ENCODE data around the gene PPBP.

PPBP gene

DNA sequence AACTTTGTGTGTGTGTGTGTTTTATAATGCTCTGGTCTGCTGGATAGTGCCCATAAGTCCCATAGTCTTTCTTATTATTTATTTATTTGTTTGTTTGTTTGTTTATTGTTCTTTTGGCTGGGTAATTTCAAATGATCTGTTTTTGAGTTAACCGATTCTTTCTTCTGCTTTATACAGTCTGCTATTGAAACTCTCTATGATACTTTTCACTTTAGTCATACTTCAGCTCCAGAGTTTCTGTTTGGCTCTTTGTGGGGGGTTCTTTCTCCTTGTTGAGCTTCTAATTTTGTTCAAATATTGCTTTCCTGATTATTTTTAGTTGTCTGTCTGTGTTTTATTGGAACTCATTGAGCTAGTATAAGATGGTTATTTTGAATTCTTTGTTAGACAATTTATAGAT, 40.5 kb upstream of the PPBP start:
- DNase-seq (ENCODE audit: low read depth, low spot score) = no peak
- no peak overlapping the region for H3K4me3 ChIP-seq (ENCODE audit: low read depth, low read length)
- TF ChIP-seq CTCF (IDR thresholded peaks at IDR 0.05; ENCODE audit: low read depth, low read length) = no peak
- in situ Hi-C loops (cut with HindIII; ENCODE audit: low sequenced_read_pairs) = no loop called here

DNA sequence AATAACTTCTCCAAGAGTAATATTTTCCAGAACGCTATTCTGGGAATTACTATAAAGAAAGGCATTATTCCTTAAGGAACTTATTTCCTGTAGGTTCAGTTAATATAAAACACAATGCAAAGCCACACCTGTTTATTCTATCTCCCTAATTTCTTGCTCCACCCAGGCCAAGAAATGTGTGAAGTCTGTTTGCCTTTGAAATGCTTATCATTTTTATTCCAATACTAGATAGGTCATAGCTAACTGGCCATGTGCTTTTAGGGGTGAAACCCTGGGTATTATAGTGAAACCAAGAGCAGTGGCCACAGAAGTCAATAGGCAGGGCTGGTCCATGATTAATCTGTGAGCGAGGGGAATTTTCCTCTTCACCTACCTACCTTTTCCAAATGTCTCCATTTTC, 35.7 kb upstream of the PPBP start:
- H3K4me3 ChIP-seq (ENCODE audit: low read depth, low read length) = no peak overlapping the region
- in situ Hi-C loops (cut with HindIII; ENCODE audit: low sequenced_read_pairs) = no loop called here
- DNase-seq (ENCODE audit: low read depth, low spot score) = no peak
- no peak for TF ChIP-seq CTCF (IDR thresholded peaks at IDR 0.05; ENCODE audit: low read depth, low read length)

GRCh38 chr4:74021601-74022000, 33.6 kb upstream of the PPBP start:
- DNase-seq (ENCODE audit: low read depth, low spot score) = no peak
- no peak for TF ChIP-seq CTCF (IDR thresholded peaks at IDR 0.05; ENCODE audit: low read depth, low read length)
- in situ Hi-C loops (cut with HindIII; ENCODE audit: low sequenced_read_pairs) = no loop called here

GRCh38 chr4:74018771-74019170, 30.8 kb upstream of the PPBP start:
- no peak for DNase-seq (ENCODE audit: low read depth, low spot score)
- TF ChIP-seq CTCF (IDR thresholded peaks at IDR 0.05; ENCODE audit: low read depth, low read length) = no peak
- in situ Hi-C loops (cut with HindIII; ENCODE audit: low sequenced_read_pairs) = no loop called here
- H3K4me3 ChIP-seq (ENCODE audit: low read depth, low read length) = no peak overlapping the region

More at GRCh38 chr4:74021601-74022000, 33.6 kb upstream of the PPBP start:
- no peak overlapping the region for H3K4me3 ChIP-seq (ENCODE audit: low read depth, low read length)

- in situ Hi-C loops (cut with HindIII; ENCODE audit: low sequenced_read_pairs) = no loop called here
- no peak for DNase-seq (ENCODE audit: low read depth, low spot score)
- no peak overlapping the region for H3K4me3 ChIP-seq (ENCODE audit: low read depth, low read length)
- no peak for TF ChIP-seq CTCF (IDR thresholded peaks at IDR 0.05; ENCODE audit: low read depth, low read length)
These were observed 30.1 kb upstream of the PPBP start for GRCh38 chr4:74018116-74018515.

- no peak for DNase-seq (ENCODE audit: low read depth, low spot score)
- no peak for TF ChIP-seq CTCF (IDR thresholded peaks at IDR 0.05; ENCODE audit: low read depth, low read length)
- in situ Hi-C loops (cut with HindIII; ENCODE audit: low sequenced_read_pairs) = no loop called here
These were observed 28.1 kb upstream of the PPBP start for GRCh38 chr4:74016068-74016467.

More at GRCh38 chr4:74016068-74016467, 28.1 kb upstream of the PPBP start:
- no peak overlapping the region for H3K4me3 ChIP-seq (ENCODE audit: low read depth, low read length)
